ENCODE results near the gene RHBDD2. TPM values are rescaled to one million over a fixed set of nuclear protein-coding genes. Genes with fewer than 3 reads are reported as not detected.

The RHBDD2 gene
- total and polyA plus RNA-seq, 7 donors, result 14.3 to 45.0 (median 28.2) TPM

GRCh38 chr7:75866114-75866488 lies 12.7 kb upstream of the RHBDD2 start:
- Histone ChIP-seq H3K27ac (no peak overlapping the region), H3K4me1 (peaks cover 0 to 4% (median 0%) of the 10 kb centered on the region in 4 donors), H3K9me3 (no peaks in the 10 kb centered on the region), H3K36me3 (no peaks in the 10 kb centered on the region), H3K27me3 (no peaks in the 10 kb centered on the region), H3K4me3 (no peak overlapping the region)
- WGBS, 2 donors, result 59 to 63% methylated on average over 5 of the region's 5 CpGs
- intact Hi-C loops (cut with DNase I), result loop anchor here (1.0 kb wide), 1 partner anchor 154 kb away; no protein-coding TSS in a partner anchor
- no peak for DNase-seq
- TF ChIP-seq POLR2A (IDR thresholded peaks at IDR 0.05) (no peak), POLR2AphosphoS5 (IDR thresholded peaks at IDR 0.05) (no peak), EP300 (IDR thresholded peaks at IDR 0.05) (no peak), CTCF (IDR thresholded peaks at IDR 0.05) (no peak)

GRCh38 chr7:75866489-75867389 lies 12.1 kb upstream of the RHBDD2 start:
- Histone ChIP-seq H3K27me3 (no peaks in the 10 kb centered on the region), H3K36me3 (no peaks in the 10 kb centered on the region), H3K4me1 (peaks cover 0 to 4% (median 0%) of the 10 kb centered on the region in 4 donors), H3K4me3 (no peak overlapping the region), H3K9me3 (no peaks in the 10 kb centered on the region), H3K27ac (no peak overlapping the region)
- intact Hi-C loops (cut with DNase I), result loop anchor here (1.0 kb wide), 1 partner anchor 154 kb away; no protein-coding TSS in a partner anchor
- DNase-seq, result peak; percentile 77
- WGBS, 2 donors, result 42 to 48% methylated on average over 19 of the region's 19 CpGs
- TF ChIP-seq POLR2A (IDR thresholded peaks at IDR 0.05) (no peak), CTCF (IDR thresholded peaks at IDR 0.05) (peak; percentile 82 to 95 (median 94)), POLR2AphosphoS5 (IDR thresholded peaks at IDR 0.05) (no peak), EP300 (IDR thresholded peaks at IDR 0.05) (no peak)

GRCh38 chr7:75867390-75867717 lies 11.5 kb upstream of the RHBDD2 start:
- no peak for TF ChIP-seq POLR2A (IDR thresholded peaks at IDR 0.05)
- no peak for TF ChIP-seq CTCF (IDR thresholded peaks at IDR 0.05)
- no peak for TF ChIP-seq POLR2AphosphoS5 (IDR thresholded peaks at IDR 0.05)
- no peak for TF ChIP-seq EP300 (IDR thresholded peaks at IDR 0.05)
- no peaks in the 10 kb centered on the region for H3K36me3 ChIP-seq
- H3K4me1 ChIP-seq, result peaks cover 0 to 5% (median 1%) of the 10 kb centered on the region in 4 donors
- H3K27me3 ChIP-seq, result no peaks in the 10 kb centered on the region
- no peak overlapping the region for H3K4me3 ChIP-seq
- DNase-seq, result no peak
- H3K9me3 ChIP-seq, result no peaks in the 10 kb centered on the region
- WGBS, 2 donors, result 72 to 82% methylated on average over 4 of the region's 4 CpGs
- H3K27ac ChIP-seq, result no peak overlapping the region
- intact Hi-C loops (cut with DNase I), result no loop called here

GRCh38 chr7:75868153-75868552 lies 10.7 kb upstream of the RHBDD2 start:
- H3K36me3 ChIP-seq, result no peaks in the 10 kb centered on the region
- no peak for TF ChIP-seq EP300 (IDR thresholded peaks at IDR 0.05)
- TF ChIP-seq POLR2A (IDR thresholded peaks at IDR 0.05), result no peak
- no peak for TF ChIP-seq CTCF (IDR thresholded peaks at IDR 0.05)
- TF ChIP-seq POLR2AphosphoS5 (IDR thresholded peaks at IDR 0.05), result no peak
- intact Hi-C loops (cut with DNase I), result no loop called here
- no peak overlapping the region for H3K4me3 ChIP-seq
- WGBS, 2 donors, result 81 to 91% methylated on average over 2 of the region's 2 CpGs
- H3K27ac ChIP-seq, result no peak overlapping the region
- H3K27me3 ChIP-seq, result no peaks in the 10 kb centered on the region
- peaks cover 0 to 12% (median 4%) of the 10 kb centered on the region in 4 donors for H3K4me1 ChIP-seq
- H3K9me3 ChIP-seq, result no peaks in the 10 kb centered on the region
- no peak for DNase-seq

Measured in sigmoid colon (tissue), 7 donors.